ENCODE measurements around the gene DNAH7.
"Not testable (repeated sequence)": the region's sequence is repeated elsewhere in the genome, so short reads cannot be mapped to it uniquely, and the experiment has no call there.

The DNAH7 gene

DNA sequence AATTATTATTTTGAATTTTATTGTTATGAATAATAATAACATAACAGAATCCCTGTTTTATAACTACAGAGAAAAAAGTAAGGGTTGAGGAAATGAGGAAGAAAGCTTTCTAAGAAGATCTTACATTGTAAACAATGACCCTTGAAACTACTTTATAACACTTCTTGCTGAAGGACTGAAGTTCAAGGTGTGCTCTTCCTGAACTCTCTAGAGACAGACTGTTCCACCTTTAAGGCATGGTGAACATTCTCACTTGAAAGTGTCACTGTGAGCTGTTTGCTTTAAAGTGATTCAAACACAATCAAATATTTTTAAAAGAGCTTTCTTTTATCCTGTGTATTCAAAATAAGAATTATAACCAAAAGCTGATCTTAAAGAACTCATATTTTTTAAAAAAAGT lies 131.5 kb downstream of the DNAH7 start:
- no peaks in the 10 kb centered on the region for H3K36me3 ChIP-seq (ENCODE audit: control insufficient read depth in 4 of 4, insufficient read depth in 4 of 4, low read length in 3 of 4)
- DNase-seq = no peak
- H3K27ac ChIP-seq (ENCODE audit: insufficient read depth in 1 of 2, low read depth in 1 of 2, low read length in 2 of 2, poor library complexity in 1 of 2, severe bottlenecking in 2 of 2) = no peak overlapping the region
- no peaks in the 10 kb centered on the region for H3K9me3 ChIP-seq (ENCODE audit: control extremely low read depth in 1 of 5, control insufficient read depth in 4 of 5, insufficient read depth in 2 of 5, low read depth in 1 of 5, low read length in 4 of 5)
- ChIA-PET CTCF (interaction anchor here (3.3 kb wide), 1 partner anchor 272 kb away, joined by 24 read pairs; no protein-coding TSS in a partner anchor), POLR2A (no interaction called here)
- no peak overlapping the region for H3K4me3 ChIP-seq (ENCODE audit: control insufficient read depth in 1 of 7, extremely low read depth in 1 of 7, insufficient read depth in 4 of 7, low read depth in 2 of 7, low read length in 6 of 7)
- H3K27me3 ChIP-seq (replicated peaks in 2 of 5; ENCODE audit: control insufficient read depth in 4 of 5, insufficient read depth in 5 of 5, low read length in 4 of 5) = no peaks in the 10 kb centered on the region
- no peaks in the 10 kb centered on the region for H3K4me1 ChIP-seq (ENCODE audit: control extremely low read depth in 1 of 4, control insufficient read depth in 4 of 4, insufficient read depth in 4 of 4, low read length in 3 of 4)

- H3K36me3 ChIP-seq (ENCODE audit: control insufficient read depth in 4 of 4, insufficient read depth in 4 of 4, low read length in 3 of 4) = no peaks in the 10 kb centered on the region
- no peak overlapping the region for H3K4me3 ChIP-seq (ENCODE audit: control insufficient read depth in 1 of 7, extremely low read depth in 1 of 7, insufficient read depth in 4 of 7, low read depth in 2 of 7, low read length in 6 of 7)
- CTCF ChIA-PET = interaction anchor here (0.6 kb wide), 1 partner anchor 1893 kb away, joined by 3 read pairs; no protein-coding TSS in a partner anchor
- no peaks in the 10 kb centered on the region for H3K9me3 ChIP-seq (ENCODE audit: control extremely low read depth in 1 of 5, control insufficient read depth in 4 of 5, insufficient read depth in 2 of 5, low read depth in 1 of 5, low read length in 4 of 5)
- no peaks in the 10 kb centered on the region for H3K4me1 ChIP-seq (ENCODE audit: control extremely low read depth in 1 of 4, control insufficient read depth in 4 of 4, insufficient read depth in 4 of 4, low read length in 3 of 4)
- POLR2A ChIA-PET = no interaction called here
- no peaks in the 10 kb centered on the region for H3K27me3 ChIP-seq (replicated peaks in 2 of 5; ENCODE audit: control insufficient read depth in 4 of 5, insufficient read depth in 5 of 5, low read length in 4 of 5)
- DNase-seq = no peak
- H3K27ac ChIP-seq (ENCODE audit: insufficient read depth in 1 of 2, low read depth in 1 of 2, low read length in 2 of 2, poor library complexity in 1 of 2, severe bottlenecking in 2 of 2) = no peak overlapping the region
- 100% methylated on average over 1 of the region's 4 CpGs for WGBS (ENCODE audit: insufficient coverage)
Observed at GRCh38 chr2:195934484-195934883, 134.2 kb downstream of the DNAH7 start.

- H3K36me3 ChIP-seq (ENCODE audit: control insufficient read depth in 4 of 4, insufficient read depth in 4 of 4, low read length in 3 of 4) = no peaks in the 10 kb centered on the region
- H3K4me1 ChIP-seq (ENCODE audit: control extremely low read depth in 1 of 4, control insufficient read depth in 4 of 4, insufficient read depth in 4 of 4, low read length in 3 of 4) = no peaks in the 10 kb centered on the region
- H3K27me3 ChIP-seq (replicated peaks in 2 of 5; ENCODE audit: control insufficient read depth in 4 of 5, insufficient read depth in 5 of 5, low read length in 4 of 5) = no peaks in the 10 kb centered on the region
- POLR2A ChIA-PET = no interaction called here
- CTCF ChIA-PET = interaction anchor here (1.2 kb wide), 1 partner anchor 9 kb away, joined by 3 read pairs; no protein-coding TSS in a partner anchor
- no CpG with 5 or more reads among the region's 1 CpG for WGBS (ENCODE audit: insufficient coverage)
- DNase-seq = no peak
- H3K4me3 ChIP-seq (ENCODE audit: control insufficient read depth in 1 of 7, extremely low read depth in 1 of 7, insufficient read depth in 4 of 7, low read depth in 2 of 7, low read length in 6 of 7) = no peak overlapping the region
- no peaks in the 10 kb centered on the region for H3K9me3 ChIP-seq (ENCODE audit: control extremely low read depth in 1 of 5, control insufficient read depth in 4 of 5, insufficient read depth in 2 of 5, low read depth in 1 of 5, low read length in 4 of 5)
- H3K27ac ChIP-seq (ENCODE audit: insufficient read depth in 1 of 2, low read depth in 1 of 2, low read length in 2 of 2, poor library complexity in 1 of 2, severe bottlenecking in 2 of 2) = no peak overlapping the region
Observed at GRCh38 chr2:195929531-195929930, 139.1 kb downstream of the DNAH7 start.

GRCh38 chr2:195925120-195925519 lies 143.5 kb downstream of the DNAH7 start:
- H3K4me3 ChIP-seq (ENCODE audit: control insufficient read depth in 1 of 7, extremely low read depth in 1 of 7, insufficient read depth in 4 of 7, low read depth in 2 of 7, low read length in 6 of 7) = no peak overlapping the region
- ChIA-PET CTCF (interaction anchor here (0.8 kb wide), 1 partner anchor 261 kb away, joined by 3 read pairs; no protein-coding TSS in a partner anchor), POLR2A (no interaction called here)
- no peaks in the 10 kb centered on the region for H3K36me3 ChIP-seq (ENCODE audit: control insufficient read depth in 4 of 4, insufficient read depth in 4 of 4, low read length in 3 of 4)
- H3K27me3 ChIP-seq (replicated peaks in 2 of 5; ENCODE audit: control insufficient read depth in 4 of 5, insufficient read depth in 5 of 5, low read length in 4 of 5) = no peaks in the 10 kb centered on the region
- no peaks in the 10 kb centered on the region for H3K9me3 ChIP-seq (ENCODE audit: control extremely low read depth in 1 of 5, control insufficient read depth in 4 of 5, insufficient read depth in 2 of 5, low read depth in 1 of 5, low read length in 4 of 5)
- DNase-seq = no peak
- WGBS (ENCODE audit: insufficient coverage) = no CpG with 5 or more reads among the region's 3 CpGs
- no peaks in the 10 kb centered on the region for H3K4me1 ChIP-seq (ENCODE audit: control extremely low read depth in 1 of 4, control insufficient read depth in 4 of 4, insufficient read depth in 4 of 4, low read length in 3 of 4)
- no peak overlapping the region for H3K27ac ChIP-seq (ENCODE audit: insufficient read depth in 1 of 2, low read depth in 1 of 2, low read length in 2 of 2, poor library complexity in 1 of 2, severe bottlenecking in 2 of 2)

DNA sequence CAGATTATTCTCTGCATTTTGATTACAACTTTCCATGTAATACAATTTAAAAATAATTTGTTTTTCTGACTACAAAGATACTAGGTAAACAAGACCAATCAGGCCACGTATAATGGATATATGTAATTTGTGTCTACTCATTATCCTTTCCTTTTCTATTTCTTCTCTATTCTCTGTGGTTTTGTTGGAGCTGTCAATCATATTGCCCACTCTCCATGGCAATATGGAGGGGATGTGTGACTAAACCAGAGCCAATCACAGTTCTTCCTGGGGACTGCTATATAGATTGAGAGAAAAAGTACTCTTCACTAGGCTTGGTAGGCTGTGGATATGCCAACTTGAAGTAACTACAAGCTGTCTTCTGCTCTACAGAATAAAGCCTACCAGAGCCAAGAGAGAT lies 144.7 kb downstream of the DNAH7 start:
- DNase-seq = peak in 1 of 3 donors; percentile 2
- Histone ChIP-seq H3K27me3 (replicated peaks in 2 of 5; ENCODE audit: control insufficient read depth in 4 of 5, insufficient read depth in 5 of 5, low read length in 4 of 5) (no peaks in the 10 kb centered on the region), H3K36me3 (ENCODE audit: control insufficient read depth in 4 of 4, insufficient read depth in 4 of 4, low read length in 3 of 4) (no peaks in the 10 kb centered on the region), H3K4me1 (ENCODE audit: control extremely low read depth in 1 of 4, control insufficient read depth in 4 of 4, insufficient read depth in 4 of 4, low read length in 3 of 4) (no peaks in the 10 kb centered on the region), H3K9me3 (ENCODE audit: control extremely low read depth in 1 of 5, control insufficient read depth in 4 of 5, insufficient read depth in 2 of 5, low read depth in 1 of 5, low read length in 4 of 5) (no peaks in the 10 kb centered on the region), H3K4me3 (ENCODE audit: control insufficient read depth in 1 of 7, extremely low read depth in 1 of 7, insufficient read depth in 4 of 7, low read depth in 2 of 7, low read length in 6 of 7) (no peak overlapping the region), H3K27ac (ENCODE audit: insufficient read depth in 1 of 2, low read depth in 1 of 2, low read length in 2 of 2, poor library complexity in 1 of 2, severe bottlenecking in 2 of 2) (no peak overlapping the region)
- WGBS (ENCODE audit: insufficient coverage) = no CpG with 5 or more reads among the region's 1 CpG
- POLR2A ChIA-PET = interaction anchor here (0.6 kb wide), 1 partner anchor 171 kb away, joined by 7 read pairs; no protein-coding TSS in a partner anchor
- CTCF ChIA-PET = no interaction called here

DNA sequence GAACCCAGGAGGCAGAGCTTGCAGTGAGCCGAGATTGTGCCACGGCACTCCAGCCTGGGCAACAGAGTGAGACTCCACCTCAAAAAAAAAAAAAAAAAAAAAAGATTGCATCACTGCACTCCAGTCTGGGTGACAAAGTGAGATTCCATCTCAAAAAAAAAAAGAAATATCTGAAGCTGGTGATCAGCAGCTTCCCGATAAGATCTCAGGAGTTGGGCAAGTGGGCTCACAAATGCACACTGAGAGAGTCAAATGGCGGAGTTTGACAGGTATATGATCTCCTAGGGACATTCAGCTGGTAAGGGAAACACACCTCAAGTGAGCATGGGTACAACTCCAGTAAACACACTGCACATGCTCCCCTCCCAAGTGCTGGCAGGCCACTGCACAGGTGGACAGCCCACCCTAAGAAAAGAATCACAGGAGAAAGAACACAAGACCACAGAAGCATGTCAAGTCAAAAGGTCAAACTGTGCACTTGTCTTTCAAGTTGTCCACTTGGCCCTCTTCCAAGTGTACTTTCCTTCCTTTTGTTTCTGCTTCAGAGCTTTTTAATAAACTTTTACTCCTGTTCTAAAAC lies 151.5 kb downstream of the DNAH7 start:
- WGBS (ENCODE audit: insufficient coverage) = 94% methylated on average over 2 of the region's 4 CpGs

DNA sequence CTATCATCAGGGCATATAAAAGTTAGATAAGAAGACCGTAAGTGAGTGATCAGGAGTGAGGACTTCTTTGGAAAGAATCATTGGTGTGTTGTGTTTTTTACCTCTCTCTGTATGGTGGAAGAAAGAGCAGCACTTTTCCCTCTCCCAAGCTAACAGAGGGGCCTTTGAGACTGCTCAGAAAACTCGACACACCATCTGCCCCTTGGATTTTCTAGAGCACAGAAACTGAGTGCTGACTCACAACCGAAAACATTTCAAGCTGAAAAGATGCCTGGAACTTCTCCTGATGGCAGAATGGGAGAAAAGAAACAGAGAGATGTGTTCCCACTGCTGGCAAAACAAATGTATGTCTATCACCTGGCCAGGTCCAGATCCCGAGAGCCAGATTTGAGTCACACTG lies 156.6 kb downstream of the DNAH7 start:
- no peak for DNase-seq
- no peaks in the 10 kb centered on the region for H3K9me3 ChIP-seq (ENCODE audit: control extremely low read depth in 1 of 5, control insufficient read depth in 4 of 5, insufficient read depth in 2 of 5, low read depth in 1 of 5, low read length in 4 of 5)
- H3K4me3 ChIP-seq (ENCODE audit: control insufficient read depth in 1 of 7, extremely low read depth in 1 of 7, insufficient read depth in 4 of 7, low read depth in 2 of 7, low read length in 6 of 7) = no peak overlapping the region
- CTCF ChIA-PET = interaction anchor here (0.9 kb wide), 1 partner anchor 9 kb away, joined by 3 read pairs; no protein-coding TSS in a partner anchor
- H3K4me1 ChIP-seq (ENCODE audit: control extremely low read depth in 1 of 4, control insufficient read depth in 4 of 4, insufficient read depth in 4 of 4, low read length in 3 of 4) = no peaks in the 10 kb centered on the region
- 95% methylated on average over 3 of the region's 4 CpGs for WGBS (ENCODE audit: insufficient coverage)
- POLR2A ChIA-PET = no interaction called here
- H3K27me3 ChIP-seq (replicated peaks in 2 of 5; ENCODE audit: control insufficient read depth in 4 of 5, insufficient read depth in 5 of 5, low read length in 4 of 5) = no peaks in the 10 kb centered on the region
- H3K27ac ChIP-seq (ENCODE audit: insufficient read depth in 1 of 2, low read depth in 1 of 2, low read length in 2 of 2, poor library complexity in 1 of 2, severe bottlenecking in 2 of 2) = no peak overlapping the region
- no peaks in the 10 kb centered on the region for H3K36me3 ChIP-seq (ENCODE audit: control insufficient read depth in 4 of 4, insufficient read depth in 4 of 4, low read length in 3 of 4)

More for the DNA sequence above, 151.5 kb downstream of the DNAH7 start:
- H3K4me3 ChIP-seq (ENCODE audit: control insufficient read depth in 1 of 7, extremely low read depth in 1 of 7, insufficient read depth in 4 of 7, low read depth in 2 of 7, low read length in 6 of 7); DNase-seq; H3K9me3 ChIP-seq (ENCODE audit: control extremely low read depth in 1 of 5, control insufficient read depth in 4 of 5, insufficient read depth in 2 of 5, low read depth in 1 of 5, low read length in 4 of 5); H3K27ac ChIP-seq (ENCODE audit: insufficient read depth in 1 of 2, low read depth in 1 of 2, low read length in 2 of 2, poor library complexity in 1 of 2, severe bottlenecking in 2 of 2); H3K4me1 ChIP-seq (ENCODE audit: control extremely low read depth in 1 of 4, control insufficient read depth in 4 of 4, insufficient read depth in 4 of 4, low read length in 3 of 4); CTCF ChIA-PET; H3K27me3 ChIP-seq (replicated peaks in 2 of 5; ENCODE audit: control insufficient read depth in 4 of 5, insufficient read depth in 5 of 5, low read length in 4 of 5); H3K36me3 ChIP-seq (ENCODE audit: control insufficient read depth in 4 of 4, insufficient read depth in 4 of 4, low read length in 3 of 4); POLR2A ChIA-PET: not testable (repeated sequence)

All from common myeloid progenitor, CD34-positive (primary cell).